Iris pigment epithelial cell (primary cell): ENCODE data around the gene RIPPLY3.
"Not testable (repeated sequence)": the region's sequence is repeated elsewhere in the genome, so short reads cannot be mapped to it uniquely, and the experiment has no call there.

ENCODE experiments used
- DNase-seq: peaks from one replicate; pipeline ENCODE4 v3.0.0-alpha.2; 2011; ENCODE audit warnings: low read depth

RIPPLY3 gene

GRCh38 chr21:37017951-37018679 lies 11.6 kb downstream of the RIPPLY3 start:
- DNase-seq = no peak

GRCh38 chr21:37026499-37026898 lies 20.0 kb downstream of the RIPPLY3 start:
- DNase-seq = no peak

GRCh38 chr21:37028570-37028969 lies 22.1 kb downstream of the RIPPLY3 start:
- DNase-seq = peak; percentile 14

GRCh38 chr21:37030864-37031263 lies 24.4 kb downstream of the RIPPLY3 start:
- DNase-seq = no peak

- no peak for DNase-seq
These were observed 25.8 kb downstream of the RIPPLY3 start for GRCh38 chr21:37032293-37032692.

- peak; percentile 84 for DNase-seq
These were observed 26.5 kb downstream of the RIPPLY3 start for GRCh38 chr21:37032877-37033471.

- not testable (repeated sequence) for DNase-seq
These were observed 27.9 kb downstream of the RIPPLY3 start for GRCh38 chr21:37034394-37034793.

- no peak for DNase-seq
These were observed 29.7 kb downstream of the RIPPLY3 start for GRCh38 chr21:37036177-37036576.

GRCh38 chr21:37039411-37040075 lies 33.0 kb downstream of the RIPPLY3 start:
- no peak for DNase-seq

GRCh38 chr21:37040212-37040611 lies 33.7 kb downstream of the RIPPLY3 start:
- DNase-seq = no peak

- no peak for DNase-seq
These were observed 35.3 kb downstream of the RIPPLY3 start for GRCh38 chr21:37041706-37042271.

- no peak for DNase-seq
These were observed 37.3 kb downstream of the RIPPLY3 start for GRCh38 chr21:37043818-37044217.

- no peak for DNase-seq
These were observed 38.1 kb downstream of the RIPPLY3 start for GRCh38 chr21:37044643-37045042.

GRCh38 chr21:37045149-37045548 lies 38.6 kb downstream of the RIPPLY3 start:
- DNase-seq = no peak

GRCh38 chr21:37045556-37045955 lies 39.1 kb downstream of the RIPPLY3 start:
- no peak for DNase-seq

- DNase-seq = no peak
These were observed 40.6 kb downstream of the RIPPLY3 start for GRCh38 chr21:37047079-37047478.

GRCh38 chr21:37049741-37050140 lies 43.2 kb downstream of the RIPPLY3 start:
- not testable (repeated sequence) for DNase-seq

- no peak for DNase-seq
These were observed 48.9 kb downstream of the RIPPLY3 start for GRCh38 chr21:37055271-37055855.

- DNase-seq = no peak
These were observed 51.1 kb downstream of the RIPPLY3 start for GRCh38 chr21:37057614-37058013.

GRCh38 chr21:37058261-37058660 lies 51.8 kb downstream of the RIPPLY3 start:
- DNase-seq = no peak

- no peak for DNase-seq
These were observed 52.7 kb downstream of the RIPPLY3 start for GRCh38 chr21:37059181-37059580.

GRCh38 chr21:37060296-37060695 lies 53.8 kb downstream of the RIPPLY3 start:
- DNase-seq = peak; percentile 97
